ENCODE results near the gene AGXT.

The AGXT gene

DNA sequence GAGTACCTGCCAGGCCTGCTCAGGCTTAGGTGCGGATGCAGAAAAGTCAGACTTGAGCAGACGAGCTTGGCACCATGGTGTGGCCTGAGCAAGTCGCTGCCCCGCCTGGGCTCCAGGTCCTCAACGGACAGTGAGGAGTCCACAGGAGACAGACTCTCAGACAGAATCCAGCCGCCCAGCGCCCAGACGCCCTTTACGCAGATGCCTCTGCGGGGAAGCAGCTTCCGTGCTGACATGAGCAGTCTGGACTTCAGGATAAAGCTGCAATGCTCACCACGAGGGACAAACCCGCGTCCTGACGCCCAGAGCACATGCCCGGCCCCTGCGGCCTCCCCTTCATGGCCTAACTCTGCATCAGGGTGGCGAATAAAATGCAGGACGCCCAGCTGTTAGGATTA is 30.8 kb downstream of the AGXT start:
- no peak for DNase-seq

DNA sequence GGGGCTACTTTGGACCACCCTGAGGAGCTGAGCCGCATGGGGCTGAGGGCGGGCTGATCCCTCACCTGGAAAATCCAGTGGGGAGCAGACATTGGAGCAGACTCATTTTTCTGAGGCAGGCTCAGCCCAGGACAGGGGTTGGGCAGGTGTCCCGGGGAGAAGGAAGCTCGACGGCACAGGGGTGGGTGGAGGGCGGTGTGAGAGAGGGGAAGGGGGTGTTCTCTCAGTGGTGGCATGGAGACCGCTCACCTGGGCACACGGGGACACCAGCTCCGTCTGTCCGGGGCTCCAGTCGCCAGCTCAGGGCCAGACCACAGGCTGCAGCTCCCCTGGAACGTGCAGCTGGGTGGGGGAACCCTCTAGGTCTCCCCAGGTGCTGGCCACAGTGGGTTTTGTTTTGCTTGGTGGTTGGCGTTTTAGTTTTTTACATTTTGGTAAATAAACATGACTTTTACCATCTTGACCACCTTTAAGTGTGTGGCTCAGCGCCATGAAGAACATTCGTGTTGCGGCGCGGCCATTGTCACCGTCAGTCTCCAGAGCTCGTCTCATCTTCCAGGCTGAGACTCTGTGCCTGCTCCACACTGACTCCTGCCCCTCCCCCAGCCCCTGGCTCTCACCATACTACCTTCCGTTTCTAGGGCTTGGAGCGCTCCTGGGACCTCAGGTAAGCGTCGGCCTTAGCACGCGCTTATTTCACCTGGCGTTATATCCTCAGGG is 31.7 kb downstream of the AGXT start:
- no peak for DNase-seq

DNA sequence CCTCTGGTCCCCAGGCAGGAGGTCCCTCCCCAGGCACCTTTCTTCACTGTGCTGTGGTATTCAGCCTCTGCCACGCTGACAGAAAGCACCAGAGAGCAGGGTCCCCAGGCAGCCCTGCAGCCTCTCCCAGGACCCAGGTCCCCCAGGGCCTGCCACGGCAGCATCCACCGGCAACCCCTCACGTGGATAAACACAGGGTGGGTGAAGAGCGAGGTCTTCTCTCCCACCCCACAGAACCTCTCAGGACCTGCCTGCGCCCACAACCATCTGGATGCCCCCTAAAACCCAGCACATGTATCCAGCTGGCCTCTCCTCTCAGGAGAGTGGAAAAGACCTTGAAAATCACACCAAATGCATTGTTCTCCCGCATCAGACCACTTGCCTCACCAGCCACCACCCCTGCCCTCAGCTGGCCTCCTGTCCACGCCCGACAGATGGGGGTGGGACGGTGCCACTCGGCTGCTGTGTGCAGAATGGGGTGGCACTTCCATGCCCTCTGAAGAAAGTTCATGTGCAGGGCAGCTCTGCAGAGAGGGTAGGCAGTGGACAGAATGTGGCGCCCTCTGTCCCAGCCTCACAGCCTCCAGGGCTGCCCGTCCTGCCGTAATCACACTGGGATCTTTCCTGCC is 33.5 kb downstream of the AGXT start:
- DNase-seq: no peak

- DNase-seq: no peak
Measured at GRCh38 chr2:240902615-240903041, 34.0 kb downstream of the AGXT start.

DNA sequence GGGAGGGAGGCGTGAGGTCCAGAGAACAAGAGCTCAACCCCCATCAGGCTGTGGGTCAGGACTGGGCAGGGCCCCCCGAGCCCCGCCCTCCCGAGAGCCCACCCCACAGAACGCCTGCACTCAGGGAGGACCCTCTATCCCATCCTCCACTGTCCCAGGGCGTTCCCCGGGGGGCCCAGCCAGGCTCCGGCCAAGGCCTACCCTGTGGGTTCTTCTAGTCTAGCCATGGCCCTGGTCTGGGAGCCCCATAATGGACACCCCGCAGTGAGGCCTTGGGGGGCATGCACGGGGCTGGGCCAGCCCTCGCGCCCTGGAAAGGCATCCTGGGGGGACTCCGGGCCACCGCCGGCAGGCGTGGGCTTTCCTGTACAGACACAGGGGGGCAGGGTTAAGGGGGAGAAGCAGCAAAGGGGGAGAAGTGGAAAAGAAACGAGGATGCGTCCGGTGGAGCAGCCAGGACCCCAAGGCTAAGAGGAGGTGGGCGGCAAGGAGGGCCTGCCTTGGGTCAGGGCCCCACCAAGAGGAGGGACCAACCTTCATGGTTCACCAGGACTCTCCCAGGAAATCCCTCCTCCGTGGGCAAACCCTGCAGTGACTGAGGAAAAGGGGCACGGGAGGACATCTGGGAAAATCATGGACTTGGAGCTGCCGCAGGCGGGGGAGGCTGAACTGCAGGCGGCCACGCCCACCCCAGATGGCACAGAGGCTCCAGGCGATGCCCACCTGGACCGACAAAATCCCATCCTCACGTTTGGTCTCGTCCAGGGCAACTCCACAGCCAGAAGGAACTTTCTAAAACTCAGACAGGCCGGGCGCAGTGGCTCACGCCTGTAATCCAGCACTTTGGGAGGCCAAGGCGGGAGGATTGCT is 34.8 kb downstream of the AGXT start:
- DNase-seq: no peak

GRCh38 chr2:240904216-240905175 is 35.9 kb downstream of the AGXT start:
- no peak for DNase-seq

GRCh38 chr2:240905176-240905781 is 36.7 kb downstream of the AGXT start:
- DNase-seq: no peak

DNA sequence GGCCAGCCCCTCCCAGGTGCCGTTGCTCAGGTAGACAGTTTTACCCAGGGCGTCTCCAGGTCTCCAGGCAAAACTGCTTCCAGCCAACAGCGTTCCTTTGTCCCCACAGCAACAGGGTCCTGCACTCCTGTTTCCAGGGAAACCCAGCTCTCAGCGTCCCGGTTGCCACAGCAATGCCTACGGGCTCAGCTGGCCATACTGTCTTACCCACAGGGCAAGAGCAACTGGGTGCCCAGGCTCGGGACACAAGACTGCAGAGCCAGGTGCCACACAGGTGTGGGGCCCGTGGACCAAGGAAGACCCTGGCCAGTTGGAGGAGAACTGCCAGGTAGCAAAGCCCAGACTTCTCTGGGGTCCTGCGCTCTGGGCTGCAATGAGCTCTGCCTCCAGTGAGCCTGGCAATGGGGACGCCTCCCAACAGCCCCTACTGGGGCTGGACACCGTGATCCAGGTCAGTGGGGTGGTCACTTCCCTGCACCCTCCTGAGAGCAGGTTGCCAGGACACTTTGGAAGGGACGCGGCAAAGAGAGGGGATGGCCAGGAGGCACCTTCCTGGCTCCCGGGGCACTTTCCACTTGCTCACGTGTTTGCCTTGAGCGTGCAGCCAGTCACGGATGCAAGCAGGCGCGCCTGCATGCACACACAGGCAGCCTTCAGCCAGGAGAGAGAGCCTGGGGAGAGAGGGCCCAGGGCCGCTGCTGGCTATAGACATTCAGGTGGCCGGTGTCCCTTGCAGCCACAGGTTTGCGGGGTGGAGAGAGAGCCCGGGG is 37.7 kb downstream of the AGXT start, which contains the start of gene CROCC2:
CROCC2 (plus strand) TSS at position 196 of the 770 bp plus-strand sequence; CDS start at position 374, 178 bp downstream.
- DNase-seq: no peak

GRCh38 chr2:240906911-240907590 is 38.4 kb downstream of the AGXT start:
- DNase-seq: no peak

DNA sequence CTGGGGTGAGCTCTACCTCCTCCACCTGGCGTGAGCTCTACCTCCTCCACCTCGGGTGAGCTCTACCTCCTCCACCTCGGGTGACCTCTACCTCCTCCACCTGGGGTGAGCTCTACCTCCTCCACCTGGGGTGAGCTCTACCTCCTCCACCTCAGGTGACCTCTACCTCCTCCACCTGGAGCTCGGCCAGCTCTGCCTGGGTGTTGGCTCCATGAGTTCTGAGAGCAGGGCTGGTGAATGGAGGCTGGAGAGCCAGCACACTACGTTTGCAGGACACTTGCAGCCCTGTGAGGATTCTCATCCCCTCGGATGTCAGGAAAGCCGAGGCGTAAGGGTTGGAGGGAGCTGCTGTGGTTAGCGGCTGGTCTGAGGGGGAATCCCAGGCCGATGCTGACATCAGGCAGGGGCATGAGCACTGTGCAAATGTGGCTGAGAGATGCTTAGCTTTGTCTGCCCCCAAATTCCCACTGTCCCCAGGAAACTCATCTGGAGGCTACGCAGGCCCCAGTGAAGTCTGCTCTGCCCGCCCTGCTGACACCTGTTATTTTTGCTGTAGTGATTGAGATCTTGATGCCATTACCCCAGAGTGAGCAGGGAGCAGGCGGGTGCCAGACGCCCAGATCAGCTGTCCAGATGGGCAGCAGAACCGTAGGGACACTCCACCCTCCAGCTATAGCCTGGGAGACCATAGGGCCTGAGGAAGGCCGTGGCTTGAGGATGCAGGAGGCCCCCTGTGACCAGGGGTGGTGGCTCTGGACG is 40.8 kb downstream of the AGXT start:
- DNase-seq: no peak

DNA sequence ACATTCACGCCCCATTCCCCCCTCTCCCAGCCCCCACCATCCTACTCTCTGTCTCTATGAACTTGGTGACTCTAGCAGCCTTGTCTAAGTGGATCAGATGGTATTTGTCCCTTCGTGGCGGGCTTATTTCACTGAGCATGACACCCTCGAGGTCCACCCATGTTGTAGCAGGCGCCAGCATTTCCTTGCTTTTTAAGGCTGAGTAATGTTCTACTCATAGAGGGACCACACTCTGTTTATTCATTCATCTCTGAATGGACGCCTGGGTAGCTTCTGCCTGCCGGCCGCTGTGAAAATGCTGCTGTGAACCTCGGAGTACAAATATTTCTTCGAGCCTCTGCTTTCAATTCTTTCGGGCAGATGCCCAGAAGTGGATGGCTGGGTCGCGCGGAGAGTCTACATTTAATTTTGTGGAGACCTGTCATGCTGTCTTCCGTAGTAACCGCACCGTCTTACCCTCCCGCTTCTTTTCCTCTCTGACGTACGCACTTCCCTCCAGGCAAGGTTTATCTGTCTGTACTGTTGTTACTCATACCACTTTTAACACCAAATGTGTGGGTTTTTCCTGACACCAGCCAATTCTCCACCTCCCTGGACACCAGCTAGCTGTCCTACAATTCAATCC is 43.1 kb downstream of the AGXT start:
- no peak for DNase-seq

DNA sequence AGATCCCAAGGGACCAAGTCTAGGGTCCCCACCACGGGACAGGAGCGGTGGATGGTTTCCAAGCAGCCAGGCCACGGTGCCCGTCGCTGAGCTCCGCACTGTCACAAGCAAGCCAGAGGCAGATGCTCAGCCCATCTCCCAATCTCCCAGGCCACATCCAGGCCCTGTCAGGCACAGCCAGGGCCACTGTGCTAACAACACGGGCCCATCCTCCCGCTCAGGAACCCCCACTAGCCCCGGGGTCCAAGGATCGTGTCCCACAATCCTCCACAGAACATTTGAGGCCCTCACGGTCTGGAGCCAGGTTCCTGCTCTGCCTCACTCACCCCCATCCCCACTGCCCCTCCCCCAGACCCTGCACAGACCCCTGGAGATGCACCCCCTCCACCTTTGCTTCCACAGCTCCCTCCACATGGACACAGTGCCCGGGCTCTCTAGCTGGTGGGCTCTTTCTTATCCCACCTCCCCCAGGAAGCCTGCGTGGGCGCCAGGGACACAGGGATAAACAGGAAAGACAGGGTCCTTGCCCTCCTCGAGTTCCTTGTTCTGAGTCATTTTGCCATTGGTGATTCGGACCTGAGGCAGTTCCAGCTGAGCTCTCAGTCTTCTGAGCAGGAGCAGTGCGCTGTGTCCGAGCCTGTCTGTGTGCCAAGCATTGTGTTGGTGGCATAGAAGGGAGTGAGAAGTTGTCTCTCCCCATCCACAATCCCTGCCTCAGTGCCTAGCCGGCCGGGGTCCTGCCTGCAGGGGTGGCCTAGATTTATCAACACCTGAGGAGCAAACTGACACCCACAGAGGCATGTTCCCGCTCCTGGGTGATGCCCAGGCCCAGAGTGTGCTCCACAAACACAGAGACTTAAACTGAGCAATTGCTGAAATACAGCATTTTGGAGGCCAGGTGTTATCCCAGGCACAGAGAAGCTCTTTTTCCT is 44.5 kb downstream of the AGXT start:
- DNase-seq: no peak

- DNase-seq: peak in 4 of 5 donors; percentile 20 to 50 (median 42)
Measured at GRCh38 chr2:240913810-240914644, 45.4 kb downstream of the AGXT start.

- no peak for DNase-seq
Measured at GRCh38 chr2:240914645-240915525, 46.3 kb downstream of the AGXT start.

DNA sequence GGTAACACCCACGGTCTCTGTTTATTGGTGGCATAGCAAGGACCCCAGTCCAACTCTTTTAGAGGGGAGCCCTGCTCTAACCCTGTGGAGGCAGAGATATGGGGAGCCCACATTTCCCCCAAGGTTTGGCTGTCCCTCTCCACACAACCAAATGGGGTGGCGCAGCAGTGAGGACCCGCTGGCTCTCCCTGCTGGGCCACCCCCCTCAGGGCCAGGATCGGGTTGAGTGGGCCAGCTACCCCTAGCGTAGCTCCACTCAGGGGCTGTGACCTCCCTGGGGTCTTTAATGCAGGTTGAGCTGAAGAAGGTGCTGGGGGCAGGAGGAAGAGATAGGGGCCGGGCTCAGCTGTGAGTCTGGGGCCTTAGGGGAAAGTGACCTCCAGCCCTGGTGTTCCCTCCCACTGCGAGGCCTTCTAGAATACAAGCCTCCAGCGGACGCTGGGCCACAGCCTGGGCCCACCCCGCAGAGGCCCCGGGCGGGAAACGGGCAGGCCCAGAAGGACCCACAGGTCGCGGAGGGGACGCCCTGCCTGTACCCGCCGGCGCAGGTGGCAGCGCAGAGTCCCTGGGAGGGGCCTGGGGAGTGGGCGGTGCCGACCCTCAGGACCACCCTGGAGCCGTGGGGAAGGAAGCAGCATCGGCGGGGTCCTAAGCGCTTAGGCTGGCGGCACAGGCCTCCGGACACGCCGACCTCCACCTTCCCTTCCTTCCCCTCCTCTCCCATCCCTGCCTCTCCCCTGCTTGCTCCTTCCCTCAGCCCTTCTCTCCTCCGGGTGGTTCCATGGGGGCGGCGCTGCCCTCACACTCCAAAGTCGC is 47.1 kb downstream of the AGXT start:
- DNase-seq: no peak
